ENCODE measurements around the gene ADIG.

The ADIG gene

DNA sequence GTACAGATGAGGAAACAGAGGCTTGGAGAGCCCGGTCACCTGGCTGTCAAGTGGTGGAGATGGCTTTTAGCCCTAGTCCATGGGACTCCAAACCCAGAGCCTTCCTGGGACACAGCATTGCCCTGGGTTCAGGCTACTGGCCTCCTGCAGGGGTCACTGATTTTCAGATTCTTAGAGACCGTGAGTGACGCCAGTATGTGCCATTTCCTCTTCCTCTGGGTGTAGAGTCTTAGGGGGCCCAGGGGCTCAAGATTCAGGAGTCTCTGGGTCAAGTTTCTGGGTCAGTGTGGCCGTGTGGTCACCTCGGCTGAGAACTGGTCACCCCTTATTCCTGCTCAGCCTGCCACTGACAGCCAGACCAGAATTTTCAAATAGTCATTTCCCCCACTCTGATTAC, 21.2 kb downstream of the ADIG start:
- no peak for DNase-seq (ENCODE audit: extremely low read depth, low read depth)
- TF ChIP-seq, protein P1, sequence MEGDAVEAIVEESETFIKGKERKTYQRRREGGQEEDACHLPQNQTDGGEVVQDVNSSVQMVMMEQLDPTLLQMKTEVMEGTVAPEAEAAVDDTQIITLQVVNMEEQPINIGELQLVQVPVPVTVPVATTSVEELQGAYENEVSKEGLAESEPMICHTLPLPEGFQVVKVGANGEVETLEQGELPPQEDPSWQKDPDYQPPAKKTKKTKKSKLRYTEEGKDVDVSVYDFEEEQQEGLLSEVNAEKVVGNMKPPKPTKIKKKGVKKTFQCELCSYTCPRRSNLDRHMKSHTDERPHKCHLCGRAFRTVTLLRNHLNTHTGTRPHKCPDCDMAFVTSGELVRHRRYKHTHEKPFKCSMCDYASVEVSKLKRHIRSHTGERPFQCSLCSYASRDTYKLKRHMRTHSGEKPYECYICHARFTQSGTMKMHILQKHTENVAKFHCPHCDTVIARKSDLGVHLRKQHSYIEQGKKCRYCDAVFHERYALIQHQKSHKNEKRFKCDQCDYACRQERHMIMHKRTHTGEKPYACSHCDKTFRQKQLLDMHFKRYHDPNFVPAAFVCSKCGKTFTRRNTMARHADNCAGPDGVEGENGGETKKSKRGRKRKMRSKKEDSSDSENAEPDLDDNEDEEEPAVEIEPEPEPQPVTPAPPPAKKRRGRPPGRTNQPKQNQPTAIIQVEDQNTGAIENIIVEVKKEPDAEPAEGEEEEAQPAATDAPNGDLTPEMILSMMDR (IDR thresholded peaks at IDR 0.05; ENCODE audit: low read depth, low read length), result no peak

DNA sequence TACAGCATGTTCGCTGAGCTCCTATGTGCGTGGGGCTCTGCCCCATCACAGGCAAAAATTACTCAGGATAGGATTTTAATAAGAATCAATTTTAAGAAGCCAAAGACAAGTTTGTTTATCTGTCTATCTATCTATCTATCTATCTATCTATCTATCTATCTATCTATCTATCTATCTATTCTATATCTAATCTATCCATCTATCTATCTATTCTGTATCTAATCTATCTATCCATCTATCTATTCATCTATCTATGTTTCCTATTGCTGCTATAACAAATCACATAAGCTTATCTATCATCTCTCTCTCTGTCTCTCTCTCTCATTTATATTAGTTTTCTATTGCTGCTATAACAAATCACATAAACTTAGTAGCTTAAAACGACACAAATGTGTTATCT, 22.3 kb downstream of the ADIG start:
- no peak for DNase-seq (ENCODE audit: extremely low read depth, low read depth)
- TF ChIP-seq, protein P1 (IDR thresholded peaks at IDR 0.05; ENCODE audit: low read depth, low read length), result no peak

DNA sequence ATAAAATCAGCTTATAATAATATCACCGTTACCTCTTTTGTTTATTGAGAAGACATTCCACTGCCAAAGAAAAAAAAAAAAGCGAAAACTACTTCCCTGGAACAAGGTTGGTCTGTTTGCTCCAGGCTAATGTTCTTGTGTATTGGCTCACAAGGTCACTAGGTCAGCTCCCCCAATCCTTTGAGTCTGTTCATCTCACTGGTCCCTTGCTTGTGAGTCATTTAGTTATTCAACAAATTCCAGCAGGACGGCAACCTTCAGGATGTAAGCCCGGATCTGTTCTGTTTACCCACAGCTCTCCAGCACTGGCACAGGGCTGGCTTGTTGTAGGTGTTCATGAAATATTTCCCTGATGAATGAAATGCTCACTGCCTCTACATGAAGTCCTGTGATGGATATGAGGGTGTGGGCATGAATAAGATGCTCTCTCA, 23.9 kb downstream of the ADIG start:
- no peak for DNase-seq (ENCODE audit: extremely low read depth, low read depth)
- TF ChIP-seq, protein P1 (IDR thresholded peaks at IDR 0.05; ENCODE audit: low read depth, low read length), result no peak

DNA sequence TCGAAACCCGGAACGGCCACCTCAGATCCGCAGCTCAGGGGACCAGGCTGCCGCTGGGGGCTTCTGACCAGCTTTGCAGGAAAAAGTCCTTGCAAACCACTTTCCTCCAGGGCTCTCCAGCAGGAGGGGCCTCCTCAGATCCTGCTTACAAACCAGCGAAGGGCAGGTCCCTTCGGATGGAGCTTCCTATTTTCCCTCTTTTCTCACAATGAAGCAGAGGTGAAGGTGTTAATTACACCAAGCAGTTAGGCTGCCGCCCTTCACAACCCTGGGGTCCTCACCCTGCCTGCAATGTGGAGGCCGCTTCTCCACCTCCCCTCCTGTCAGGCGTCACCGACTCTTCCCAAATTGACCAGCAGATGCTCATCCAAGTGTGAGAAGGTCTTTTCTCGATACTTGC, 26.4 kb downstream of the ADIG start:
- TF ChIP-seq, protein P1 (IDR thresholded peaks at IDR 0.05; ENCODE audit: low read depth, low read length), result no peak
- no peak for DNase-seq (ENCODE audit: extremely low read depth, low read depth)

DNA sequence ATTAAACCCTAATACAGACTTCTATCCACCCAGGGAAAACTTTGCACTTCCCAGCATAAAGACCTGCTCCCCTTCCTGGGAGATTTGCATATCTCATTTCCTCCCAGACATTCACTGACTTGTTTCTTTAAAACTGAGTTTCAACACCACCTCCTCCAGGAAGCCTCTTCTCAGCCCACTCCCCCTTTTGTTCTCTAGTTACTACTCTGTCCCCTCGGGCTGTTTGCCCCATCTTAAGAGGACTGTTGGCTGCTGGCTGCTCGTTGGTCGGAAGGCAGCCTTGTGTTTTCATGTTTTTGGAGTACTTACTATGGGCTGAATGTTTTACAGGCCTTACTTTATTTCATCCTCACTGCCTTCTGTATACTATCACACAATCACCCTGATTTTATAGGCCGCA, 27.2 kb downstream of the ADIG start:
- TF ChIP-seq, protein P1 (IDR thresholded peaks at IDR 0.05; ENCODE audit: low read depth, low read length), result no peak
- DNase-seq (ENCODE audit: extremely low read depth, low read depth), result no peak

DNA sequence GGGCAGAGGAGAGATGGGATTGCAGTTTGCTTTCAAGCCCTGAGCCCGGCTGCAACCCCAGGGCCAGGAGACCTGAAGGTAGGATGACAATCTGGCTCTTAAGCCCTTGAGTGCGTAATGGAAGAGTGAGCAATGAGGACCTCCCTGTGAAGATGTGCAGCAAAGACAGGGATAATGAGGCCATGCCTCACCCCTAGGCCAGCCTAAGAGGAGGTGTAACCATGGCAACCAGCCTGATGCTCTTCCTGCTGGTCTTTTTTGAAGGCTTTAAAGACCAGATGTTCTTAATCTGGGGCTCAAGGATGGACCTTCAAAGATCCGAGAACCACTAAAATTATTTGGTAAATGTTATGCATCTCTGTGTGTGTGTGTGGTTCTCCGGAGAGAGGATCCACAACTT, 28.8 kb downstream of the ADIG start:
- no peak for DNase-seq (ENCODE audit: extremely low read depth, low read depth)
- TF ChIP-seq, protein P1 (IDR thresholded peaks at IDR 0.05; ENCODE audit: low read depth, low read length), result no peak

DNA sequence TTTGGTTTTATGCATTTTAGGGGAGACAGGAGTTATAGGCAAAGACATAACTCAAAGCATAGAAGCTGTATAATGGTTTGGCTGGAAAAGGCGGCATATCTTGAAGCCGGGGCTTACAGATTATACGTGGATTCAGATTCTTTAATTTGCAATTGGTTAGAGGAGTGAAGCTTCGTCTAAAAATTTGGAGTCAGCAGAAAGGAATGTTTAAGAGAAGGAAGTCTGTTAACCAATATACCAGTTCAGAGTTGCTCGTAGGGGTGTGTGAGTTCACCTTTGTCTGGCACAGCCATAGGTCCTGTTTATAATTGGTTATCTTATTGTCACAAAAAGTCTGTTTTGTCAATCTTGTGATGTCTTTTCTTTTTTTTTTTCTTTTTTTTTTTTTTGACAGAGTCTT, 29.5 kb downstream of the ADIG start:
- TF ChIP-seq, protein P1 (IDR thresholded peaks at IDR 0.05; ENCODE audit: low read depth, low read length), result no peak
- DNase-seq (ENCODE audit: extremely low read depth, low read depth), result no peak
